SIG-M5 treated with dmso at 0.1 percent for 504 hours (cell line): ENCODE data around the gene CDKN2D.
"Not testable (repeated sequence)": the region's sequence is repeated elsewhere in the genome, so short reads cannot be mapped to it uniquely, and the experiment has no call there.

Experiments used
- DNase-seq: peaks from one replicate; lab custom pipeline; 2025; ENCODE audit not compliant: unreplicated experiment; lab: John Stamatoyannopoulos, UW

The CDKN2D gene

GRCh38 chr19:10582091-10582490 lies 13.3 kb upstream of the CDKN2D start:
- DNase-seq = no peak

GRCh38 chr19:10580979-10581631 lies 12.3 kb upstream of the CDKN2D start:
- DNase-seq = peak; percentile 86

- no peak for DNase-seq
These were observed 9.2 kb upstream of the CDKN2D start for GRCh38 chr19:10577951-10578350.

- no peak for DNase-seq
These were observed 6.4 kb upstream of the CDKN2D start for GRCh38 chr19:10575011-10575716.

- DNase-seq = no peak
These were observed 5.7 kb upstream of the CDKN2D start for GRCh38 chr19:10574462-10574861.

GRCh38 chr19:10573793-10574192 lies 5.0 kb upstream of the CDKN2D start:
- not testable (repeated sequence) for DNase-seq

GRCh38 chr19:10568062-10568825 lies 535 bp downstream of the CDKN2D start:
- DNase-seq = peak; percentile 54

- no peak for DNase-seq
These were observed 1.1 kb downstream of the CDKN2D start for GRCh38 chr19:10567656-10568055.

- peak; percentile 60 for DNase-seq
These were observed 1.9 kb downstream of the CDKN2D start for GRCh38 chr19:10566658-10567410.

GRCh38 chr19:10566408-10566657 lies 2.4 kb downstream of the CDKN2D start:
- DNase-seq = no peak

- DNase-seq = peak; percentile 97
These were observed 3.0 kb downstream of the CDKN2D start, which contains the start of gene KRI1 for GRCh38 chr19:10565567-10566407. TSS of gene KRI1 (minus strand) at chr19:10566010. CDS start at chr19:10565999, 11 bp downstream.

GRCh38 chr19:10565028-10565566 lies 3.7 kb downstream of the CDKN2D start:
- peak; percentile 55 for DNase-seq

GRCh38 chr19:10562609-10563008 lies 6.2 kb downstream of the CDKN2D start:
- no peak for DNase-seq

- no peak for DNase-seq
These were observed 8.6 kb downstream of the CDKN2D start for GRCh38 chr19:10560154-10560553.

- no peak for DNase-seq
These were observed 11.1 kb downstream of the CDKN2D start for GRCh38 chr19:10557603-10558197.

- DNase-seq = no peak
These were observed 13.2 kb downstream of the CDKN2D start for GRCh38 chr19:10555610-10555973.

GRCh38 chr19:10554760-10555609 lies 13.8 kb downstream of the CDKN2D start:
- no peak for DNase-seq

- no peak for DNase-seq
These were observed 14.8 kb downstream of the CDKN2D start for GRCh38 chr19:10553943-10554381.

- DNase-seq = no peak
These were observed 15.6 kb downstream of the CDKN2D start for GRCh38 chr19:10553087-10553667.
